Measurements from ENCODE around the gene URB1. TPM values are rescaled to one million over a fixed set of nuclear protein-coding genes. Genes with fewer than 3 reads are reported as not detected.

Gene URB1
- total and polyA plus RNA-seq, 2 of the 8 experiments (the other 6 are each of a cell fraction or from before 2014, with no cell fraction given) = 8.1 to 28.9 TPM

- Histone ChIP-seq H3K18ac (ENCODE audit: extremely low read depth, low read length) (no peak overlapping the region), H4K91ac (replicated peaks; ENCODE audit: insufficient read length, low read length) (no peak overlapping the region), H2BK20ac (ENCODE audit: low read length) (no peak overlapping the region), H4K8ac (ENCODE audit: extremely low read depth, insufficient read depth, low read length) (no peak overlapping the region), H2AFZ (ENCODE audit: low read length) (no peak overlapping the region), H3K4me3 (ENCODE audit: extremely low read depth in 1 of 4, insufficient read depth in 2 of 4, low read depth in 3 of 4, low read length in 4 of 4) (no peak overlapping the region), H3K56ac (replicated peaks; ENCODE audit: insufficient read length, low read depth, low read length) (no peak overlapping the region), H3K27me3 (replicated peaks in 1 of 4; ENCODE audit: control insufficient read depth in 3 of 4, extremely low read depth in 1 of 4, insufficient read depth in 3 of 4, low read length in 3 of 4) (no peaks in the 10 kb centered on the region), H2BK15ac (ENCODE audit: low read length) (no peak overlapping the region), H3K9me3 (ENCODE audit: insufficient read depth in 2 of 2, low read depth in 1 of 2, low read length in 1 of 2) (no peaks in the 10 kb centered on the region), H3K4me1 (replicated peaks in 1 of 4; ENCODE audit: control insufficient read depth in 3 of 4, insufficient read depth in 4 of 4, low read length in 3 of 4) (no peaks in the 10 kb centered on the region), H3K9ac (replicated peaks in 1 of 4; ENCODE audit: extremely low read depth in 1 of 4, low read depth in 3 of 4, low read length in 3 of 4) (no peak overlapping the region), H2AK5ac (ENCODE audit: low read depth, low read length) (no peak overlapping the region), H4K20me1 (replicated peaks in 1 of 2; ENCODE audit: control insufficient read depth in 1 of 2, insufficient read depth in 2 of 2, low read length in 2 of 2) (peaks cover 0 to 7% of the 10 kb centered on the region in 2 experiments), H3K4me2 (ENCODE audit: insufficient read depth in 1 of 2, low read depth in 2 of 2, low read length in 2 of 2) (no peak overlapping the region), H2BK12ac (ENCODE audit: low read depth, low read length) (no peak overlapping the region), H4K5ac (ENCODE audit: insufficient read length, low read depth, low read length) (no peak overlapping the region), H3K23me2 (ENCODE audit: low read depth, low read length) (no peaks in the 10 kb centered on the region), H3K36me3 (ENCODE audit: control insufficient read depth in 2 of 4, insufficient read depth in 4 of 4, low read length in 3 of 4) (peaks cover 49 to 93% (median 82%) of the 10 kb centered on the region in 4 experiments), H3K27ac (ENCODE audit: low read depth, low read length) (no peak overlapping the region), H3K4ac (replicated peaks; ENCODE audit: insufficient read length, low read depth, low read length) (no peak overlapping the region), H3K23ac (ENCODE audit: insufficient read length) (no peak overlapping the region), H3K14ac (ENCODE audit: insufficient read length) (no peak overlapping the region), H2BK5ac (ENCODE audit: low read depth, low read length) (no peak overlapping the region), H2BK120ac (replicated peaks; ENCODE audit: low read depth, low read length) (no peak overlapping the region), H3K79me1 (ENCODE audit: low read depth, low read length) (peaks cover 3% of the 10 kb centered on the region; the same call in 1 of the 2 replicates), H3K79me2 (ENCODE audit: control insufficient read depth in 1 of 2, insufficient read depth in 2 of 2, low read length in 2 of 2) (no peaks in the 10 kb centered on the region)
- ChIA-PET POLR2A (ENCODE audit: partially characterized antibody) (interaction anchor here (1.5 kb wide), 1 partner anchor 15 kb away, joined by 4 read pairs; no protein-coding TSS in a partner anchor), CTCF (ENCODE audit: partially characterized antibody) (interaction anchor here (0.8 to 1.6 kb wide), 2 partner anchors 10 to 16 kb away, joined by 3 to 6 read pairs; no protein-coding TSS in a partner anchor)
- no peak for DNase-seq (ENCODE audit: low read depth in 1 of 2, low spot score in 2 of 2)
- FAIRE-seq = no peak
- TF ChIP-seq CBX8 (IDR thresholded peaks at IDR 0.05; ENCODE audit: borderline replicate concordance, low read depth, low read length) (no peak), ASH2L (IDR thresholded peaks at IDR 0.05; ENCODE audit: low read length) (no peak), MAFK (IDR thresholded peaks at IDR 0.05; ENCODE audit: low read depth, low read length) (no peak), BCL11A (IDR thresholded peaks at IDR 0.05; ENCODE audit: low read depth in 2 of 2, low read length in 2 of 2) (no peak), SIN3A (conservative IDR thresholded peaks at IDR 0.05 in 1 of 2, IDR thresholded peaks at IDR 0.05 in 1 of 2; ENCODE audit: low read depth in 1 of 2, low read length in 2 of 2) (no peak), KDM1A (IDR thresholded peaks at IDR 0.05; ENCODE audit: borderline replicate concordance, low read length) (no peak)
- 94% methylated on average over 12 of the region's 12 CpGs; no CpG with 5 or more reads in 1 of the 2 experiments for WGBS, 2 experiments (ENCODE audit: extremely low coverage in 1 of 2, insufficient coverage in 1 of 2, insufficient read length in 1 of 2, insufficient replicate concordance in 2 of 2, low coverage in 1 of 2, low lambda C conversion rate in 2 of 2, missing lambda C conversion rate in 1 of 2)
Observed at GRCh38 chr21:32322103-32322502, 70.7 kb downstream of the URB1 start.
